ENCODE data around the gene PIK3C3.

DNA sequence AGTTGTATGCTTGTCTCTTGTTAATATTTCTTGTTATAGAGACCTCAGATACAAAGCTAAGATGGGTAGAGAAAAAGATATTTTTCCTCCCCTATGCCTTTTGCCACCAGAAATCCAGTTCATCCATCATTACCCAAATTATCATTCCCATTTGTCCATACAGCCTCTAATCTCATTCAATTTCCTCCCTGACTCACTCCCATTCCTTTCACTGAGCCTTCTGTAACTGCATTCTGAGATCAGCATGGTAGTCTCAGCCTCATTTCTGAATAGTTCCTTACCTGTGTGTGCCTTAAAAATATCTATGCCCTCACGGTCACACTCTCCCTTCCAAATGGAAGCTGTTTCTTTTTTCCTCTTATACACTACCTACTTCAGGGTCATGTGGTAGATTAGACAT is 15.7 kb upstream of the PIK3C3 start:
- no peak for TF ChIP-seq CTCF (conservative IDR thresholded peaks at IDR 0.05; ENCODE audit: low read depth, low read length)
- TF ChIP-seq EZH2 (IDR thresholded peaks at IDR 0.05; ENCODE audit: borderline replicate concordance, low read depth, low read length, poor library complexity, severe bottlenecking): no peak

All from A673 (cell line).